ENCODE data around the gene PTPA. TPM values are rescaled to one million over a fixed set of nuclear protein-coding genes. Genes with fewer than 3 reads are reported as not detected.
"Not testable (repeated sequence)": the region's sequence is repeated elsewhere in the genome, so short reads cannot be mapped to it uniquely, and the experiment has no call there.

PTPA gene
- total RNA-seq, 1 donor from 2014 or later: 96.2 TPM

GRCh38 chr9:129175825-129176633 lies 64.8 kb downstream of the PTPA start:
- DNase-seq (ENCODE audit: low read depth, low spot score): no peak

- no peak for DNase-seq (ENCODE audit: low read depth, low spot score)
These were observed 65.7 kb downstream of the PTPA start for GRCh38 chr9:129176701-129177442.

GRCh38 chr9:129177443-129177790 lies 66.2 kb downstream of the PTPA start:
- DNase-seq (ENCODE audit: low read depth, low spot score): no peak

GRCh38 chr9:129177791-129178567 lies 66.8 kb downstream of the PTPA start, which contains the start of gene IER5L:
Gene IER5L (minus strand): TSS chr9:129178261. CDS start chr9:129178052, 209 bp downstream.
- DNase-seq (ENCODE audit: low read depth, low spot score): peak; percentile 84

GRCh38 chr9:129178568-129179382 lies 67.6 kb downstream of the PTPA start:
- no peak for DNase-seq (ENCODE audit: low read depth, low spot score)

GRCh38 chr9:129181246-129181645 lies 70.0 kb downstream of the PTPA start:
- DNase-seq (ENCODE audit: low read depth, low spot score): no peak

GRCh38 chr9:129182122-129182521 lies 70.9 kb downstream of the PTPA start:
- DNase-seq (ENCODE audit: low read depth, low spot score): no peak

GRCh38 chr9:129182625-129183494 lies 71.6 kb downstream of the PTPA start:
- no peak for DNase-seq (ENCODE audit: low read depth, low spot score)

- DNase-seq (ENCODE audit: low read depth, low spot score): no peak
These were observed 72.4 kb downstream of the PTPA start for GRCh38 chr9:129183495-129184218.

- no peak for DNase-seq (ENCODE audit: low read depth, low spot score)
These were observed 73.0 kb downstream of the PTPA start for GRCh38 chr9:129184219-129184524.

GRCh38 chr9:129184596-129185122 lies 73.4 kb downstream of the PTPA start:
- no peak for DNase-seq (ENCODE audit: low read depth, low spot score)

GRCh38 chr9:129185402-129185801 lies 74.2 kb downstream of the PTPA start:
- no peak for DNase-seq (ENCODE audit: low read depth, low spot score)

- DNase-seq (ENCODE audit: low read depth, low spot score): no peak
These were observed 74.8 kb downstream of the PTPA start for GRCh38 chr9:129185991-129186390.

- DNase-seq (ENCODE audit: low read depth, low spot score): no peak
These were observed 75.8 kb downstream of the PTPA start for GRCh38 chr9:129187042-129187441.

GRCh38 chr9:129189971-129190370 lies 78.8 kb downstream of the PTPA start:
- DNase-seq (ENCODE audit: low read depth, low spot score): not testable (repeated sequence)

- no peak for DNase-seq (ENCODE audit: low read depth, low spot score)
These were observed 80.0 kb downstream of the PTPA start for GRCh38 chr9:129191234-129191633.

- no peak for DNase-seq (ENCODE audit: low read depth, low spot score)
These were observed 82.4 kb downstream of the PTPA start for GRCh38 chr9:129193655-129194054.

GRCh38 chr9:129194221-129194620 lies 83.0 kb downstream of the PTPA start:
- DNase-seq (ENCODE audit: low read depth, low spot score): no peak

GRCh38 chr9:129195606-129196005 lies 84.4 kb downstream of the PTPA start:
- DNase-seq (ENCODE audit: low read depth, low spot score): no peak
